Naive thymus-derived CD4-positive, alpha-beta T cell (primary cell): ENCODE data around the gene TRAP1. TPM values are rescaled to one million over a fixed set of nuclear protein-coding genes. Genes with fewer than 3 reads are reported as not detected.

ENCODE experiments used
- ATAC-seq: fragments of 150-1000 bp; cut with Tn5 transposase; 2 replicates; pipeline ENCODE4 v1.10.0; 2021; ENCODE audit warnings: mild to moderate bottlenecking, moderate library complexity
- CTCF ChIA-PET: fragments of 350-600 bp; sonication (Branson Sonifier 250); formaldehyde crosslinking; loops from one replicate; lab custom pipeline; 2021; ENCODE audit warnings: antibody characterized with exemption; lab: Charles Lee
- POLR2A ChIA-PET: fragments of 350-600 bp; sonication (Branson Sonifier 250); formaldehyde crosslinking; loops from one replicate; lab custom pipeline; 2021; ENCODE audit warnings: antibody characterized with exemption, inconsistent platforms; lab: Charles Lee
- DNase-seq, 9 donors: peaks; one replicate each; pipeline versions ENCODE4 v3.0.0 to v3.0.0-alpha.2; 2020 to 2022; ENCODE audit warnings: mixed read lengths in 1 of 9
- H3K27ac ChIP-seq: one replicate; pipeline ENCODE4 v1.7.0; 2013; ENCODE audit warnings: mild to moderate bottlenecking, low read depth, low read length, moderate library complexity
- H3K27me3 ChIP-seq, 2 donors: one replicate each; pipeline ENCODE4 v1.7.0; 2013; ENCODE audit warnings: low read length in 2 of 2, mild to moderate bottlenecking in 2 of 2, moderate library complexity in 2 of 2; ENCODE audit not compliant: control insufficient read depth in 2 of 2, insufficient read depth in 2 of 2
- H3K36me3 ChIP-seq, 3 experiments: 1 replicate in 2 of 3; 2 replicates in 1 of 3; pipeline ENCODE4 v1.7.0; 2013; ENCODE audit warnings: low read length in 3 of 3, mild to moderate bottlenecking in 3 of 3, moderate library complexity in 1 of 3; ENCODE audit not compliant: insufficient read depth in 3 of 3, control insufficient read depth in 2 of 3
- H3K4me1 ChIP-seq, 2 donors: one replicate each; pipeline ENCODE4 v1.7.0; 2013; ENCODE audit warnings: low read length in 2 of 2, mild to moderate bottlenecking in 2 of 2, moderate library complexity in 1 of 2; ENCODE audit not compliant: control insufficient read depth in 2 of 2, insufficient read depth in 2 of 2
- H3K4me3 ChIP-seq: 2 replicates; pipeline ENCODE4 v1.7.0; 2013; ENCODE audit warnings: mild to moderate bottlenecking, low read length
- H3K9me3 ChIP-seq, 3 experiments: 1 replicate in 2 of 3; 2 replicates in 1 of 3; pipeline ENCODE4 v1.7.0; 2013; ENCODE audit warnings: low read length in 3 of 3; ENCODE audit not compliant: control insufficient read depth in 2 of 3
- H3K27ac Mint-ChIP-seq, 9 donors: one replicate each; pipeline ENCODE4 v1.8.0; 2020 to 2022; ENCODE audit warnings: mixed read lengths in 9 of 9, mild to moderate bottlenecking in 8 of 9, moderate library complexity in 5 of 9, inconsistent platforms in 2 of 9
- H3K27me3 Mint-ChIP-seq, 5 donors: one replicate each; pipeline ENCODE4 v1.8.0; 2021 to 2022; ENCODE audit warnings: mixed read lengths in 5 of 5, mild to moderate bottlenecking in 1 of 5
- H3K36me3 Mint-ChIP-seq, 5 donors: one replicate each; pipeline ENCODE4 v1.8.0; 2020 to 2022; ENCODE audit warnings: mixed read lengths in 5 of 5, mild to moderate bottlenecking in 3 of 5, inconsistent platforms in 1 of 5
- H3K4me1 Mint-ChIP-seq, 7 donors: one replicate each; pipeline ENCODE4 v1.8.0; 2020 to 2022; ENCODE audit warnings: mixed read lengths in 7 of 7, mild to moderate bottlenecking in 3 of 7, inconsistent platforms in 1 of 7
- H3K4me3 Mint-ChIP-seq, 10 donors: one replicate each; pipeline ENCODE4 v1.8.0; 2020 to 2022; ENCODE audit warnings: mild to moderate bottlenecking in 10 of 10, mixed read lengths in 10 of 10, moderate library complexity in 6 of 10, inconsistent platforms in 2 of 10
- H3K9me3 Mint-ChIP-seq, 11 donors: one replicate each; pipeline ENCODE4 v1.8.0; 2020 to 2022; ENCODE audit warnings: mixed read lengths in 11 of 11, mild to moderate bottlenecking in 4 of 11, inconsistent platforms in 1 of 11, moderate library complexity in 1 of 11
- intact Hi-C, 2 donors: fragments of 100-400 bp; cut with micrococcal nuclease; formaldehyde crosslinking; loops; one replicate each; pipeline ENCODE4 v1.15.1; 2023
- polyA plus RNA-seq, 2 donors: library from polyadenylated mRNA; unstranded; fragments of 300-500 nt; fragmentation: Illumina TruSeq; gene quantifications; one replicate each; pipeline ENCODE4 v1.2.3, GENCODE V29; 2021
- total RNA-seq, 6 experiments: library from RNA in 5 of 6; stranded (reverse) in 5 of 6; gene quantifications; 1 replicate in 5 of 6; 2 replicates in 1 of 6; pipeline ENCODE4 v1.2.3 and lab custom pipeline; 2021 to 2026

TRAP1 gene
- total and polyA plus RNA-seq, 7 experiments from 2014 or later: 59.6 to 138 (median 123) TPM

DNA sequence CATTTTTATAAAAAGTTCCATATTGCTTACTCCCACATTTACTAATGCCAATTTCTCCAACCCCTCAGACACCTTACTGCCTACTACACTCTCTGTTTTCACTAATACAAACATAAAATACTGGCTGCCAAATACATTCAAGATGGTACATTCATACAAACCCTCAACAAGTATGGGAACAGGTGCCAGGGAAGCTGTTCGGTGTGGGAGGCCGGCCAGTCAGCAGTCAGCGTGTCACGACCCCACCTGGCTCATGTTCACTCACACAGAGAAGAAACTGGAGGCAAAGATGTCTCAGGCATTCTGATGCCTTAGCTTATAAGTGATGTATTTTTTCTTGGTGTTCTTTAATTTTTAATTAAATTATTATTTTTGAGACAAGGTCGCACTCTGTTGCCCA is 42.4 kb upstream of the TRAP1 start:
- Mint-ChIP-seq H3K4me3 (no peak overlapping the region), H3K9me3 (peaks cover 0 to 1% (median 0%) of the 10 kb centered on the region in 11 donors), H3K27ac (no peak overlapping the region), H3K27me3 (no peaks in the 10 kb centered on the region), H3K4me1 (no peaks in the 10 kb centered on the region), H3K36me3 (peaks cover 0 to 14% (median 5%) of the 10 kb centered on the region in 5 donors)
- Histone ChIP-seq H3K4me3 (no peak overlapping the region), H3K9me3 (no peaks in the 10 kb centered on the region), H3K4me1 (no peaks in the 10 kb centered on the region), H3K36me3 (peaks cover 22 to 86% (median 32%) of the 10 kb centered on the region in 3 experiments), H3K27me3 (no peaks in the 10 kb centered on the region), H3K27ac (no peak overlapping the region)
- no peak for ATAC-seq
- intact Hi-C loops: no loop called here
- DNase-seq: no peak
- CTCF ChIA-PET: no interaction called here
- POLR2A ChIA-PET: interaction anchor here (0.6 kb wide), 1 partner anchor 233 kb away, joined by 3 read pairs; no protein-coding TSS in a partner anchor

GRCh38 chr16:3756113-3756512 is 38.8 kb upstream of the TRAP1 start:
- intact Hi-C loops: no loop called here
- no peak overlapping the region for H3K4me3 Mint-ChIP-seq
- H3K36me3 Mint-ChIP-seq: peaks cover 8 to 33% (median 14%) of the 10 kb centered on the region in 5 donors
- no peak for ATAC-seq
- ChIA-PET CTCF (no interaction called here), POLR2A (no interaction called here)
- no peak overlapping the region for H3K27ac ChIP-seq
- H3K4me1 Mint-ChIP-seq: peaks cover 0 to 18% (median 12%) of the 10 kb centered on the region in 7 donors
- H3K4me1 ChIP-seq: no peaks in the 10 kb centered on the region
- no peak overlapping the region for H3K4me3 ChIP-seq
- H3K9me3 Mint-ChIP-seq: peaks cover 0 to 5% (median 0%) of the 10 kb centered on the region in 11 donors
- no peaks in the 10 kb centered on the region for H3K9me3 ChIP-seq
- peaks cover 17 to 82% (median 32%) of the 10 kb centered on the region in 3 experiments for H3K36me3 ChIP-seq
- H3K27me3 ChIP-seq: no peaks in the 10 kb centered on the region
- H3K27ac Mint-ChIP-seq: no peak overlapping the region
- DNase-seq: no peak
- no peaks in the 10 kb centered on the region for H3K27me3 Mint-ChIP-seq

- ChIA-PET POLR2A (no interaction called here), CTCF (no interaction called here)
- intact Hi-C loops: no loop called here
- no peaks in the 10 kb centered on the region for H3K27me3 ChIP-seq
- Mint-ChIP-seq H3K27me3 (no peaks in the 10 kb centered on the region), H3K27ac (no peak overlapping the region), H3K36me3 (peaks cover 10 to 37% (median 18%) of the 10 kb centered on the region in 5 donors), H3K9me3 (peaks cover 0 to 5% (median 0%) of the 10 kb centered on the region in 11 donors), H3K4me3 (no peak overlapping the region), H3K4me1 (peaks cover 4 to 22% (median 16%) of the 10 kb centered on the region in 7 donors)
- no peaks in the 10 kb centered on the region for H3K9me3 ChIP-seq
- H3K36me3 ChIP-seq: peaks cover 17 to 82% (median 32%) of the 10 kb centered on the region in 3 experiments
- no peak overlapping the region for H3K4me3 ChIP-seq
- no peak overlapping the region for H3K27ac ChIP-seq
- DNase-seq (no peak), ATAC-seq (no peak)
- no peaks in the 10 kb centered on the region for H3K4me1 ChIP-seq
Measured at GRCh38 chr16:3755249-3755648, 37.9 kb upstream of the TRAP1 start.

DNA sequence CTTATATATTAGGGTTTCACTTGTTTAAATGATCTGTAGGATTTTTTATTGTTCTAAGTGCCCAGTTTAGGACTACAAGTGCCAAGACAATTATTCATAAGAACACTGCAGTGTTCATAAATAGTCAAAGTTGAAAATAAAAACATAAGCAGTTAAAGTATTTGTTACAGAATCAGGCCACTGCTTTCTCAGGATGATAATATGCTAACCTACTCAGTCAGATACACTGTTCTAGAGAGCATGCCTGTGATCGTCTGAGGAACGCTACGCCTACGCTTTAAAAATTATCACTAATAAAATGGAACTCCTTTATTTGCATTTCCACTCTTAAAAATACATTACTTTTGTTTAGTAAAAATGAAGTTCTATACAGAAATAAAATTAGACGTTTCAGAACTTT is 37.4 kb upstream of the TRAP1 start:
- ChIA-PET POLR2A (interaction anchor here (0.9 kb wide), 1 partner anchor 38 kb away, joined by 3 read pairs; the partner anchor contains the start of gene TRAP1), CTCF (no interaction called here)
- no peaks in the 10 kb centered on the region for H3K9me3 ChIP-seq
- intact Hi-C loops: no loop called here
- Mint-ChIP-seq H3K9me3 (peaks cover 0 to 5% (median 0%) of the 10 kb centered on the region in 11 donors), H3K4me3 (no peak overlapping the region), H3K4me1 (peaks cover 9 to 26% (median 21%) of the 10 kb centered on the region in 7 donors), H3K36me3 (peaks cover 12 to 42% (median 23%) of the 10 kb centered on the region in 5 donors), H3K27ac (no peak overlapping the region), H3K27me3 (no peaks in the 10 kb centered on the region)
- no peak for ATAC-seq
- no peak overlapping the region for H3K4me3 ChIP-seq
- H3K36me3 ChIP-seq: peaks cover 17 to 86% (median 32%) of the 10 kb centered on the region in 3 experiments
- no peaks in the 10 kb centered on the region for H3K27me3 ChIP-seq
- H3K27ac ChIP-seq: no peak overlapping the region
- no peak for DNase-seq
- H3K4me1 ChIP-seq: no peaks in the 10 kb centered on the region

- Mint-ChIP-seq H3K27me3 (no peaks in the 10 kb centered on the region), H3K4me1 (peaks cover 9 to 26% (median 21%) of the 10 kb centered on the region in 7 donors), H3K9me3 (peaks cover 0 to 4% (median 0%) of the 10 kb centered on the region in 11 donors), H3K36me3 (peaks cover 12 to 44% (median 23%) of the 10 kb centered on the region in 5 donors), H3K27ac (peak overlapping the region in 3 of 9 donors; percentile 18 to 69 (median 50)), H3K4me3 (no peak overlapping the region)
- no peak for DNase-seq
- intact Hi-C loops: no loop called here
- Histone ChIP-seq H3K27ac (no peak overlapping the region), H3K4me1 (no peaks in the 10 kb centered on the region), H3K27me3 (no peaks in the 10 kb centered on the region), H3K4me3 (no peak overlapping the region), H3K9me3 (no peaks in the 10 kb centered on the region), H3K36me3 (peaks cover 18 to 87% (median 32%) of the 10 kb centered on the region in 3 experiments)
- ChIA-PET CTCF (no interaction called here), POLR2A (interaction anchor here (0.9 kb wide), 1 partner anchor 37 kb away, joined by 3 read pairs; the partner anchor contains the start of gene TRAP1)
- no peak for ATAC-seq
Measured at GRCh38 chr16:3754081-3754703, 36.9 kb upstream of the TRAP1 start.

GRCh38 chr16:3752984-3753383 is 35.7 kb upstream of the TRAP1 start:
- H3K4me1 Mint-ChIP-seq: peaks cover 9 to 26% (median 21%) of the 10 kb centered on the region in 7 donors
- no peak overlapping the region for H3K4me3 Mint-ChIP-seq
- H3K27ac Mint-ChIP-seq: peak overlapping the region in 1 of 9 donors; percentile 67
- Histone ChIP-seq H3K36me3 (peaks cover 21 to 84% (median 27%) of the 10 kb centered on the region in 3 experiments), H3K27ac (no peak overlapping the region), H3K9me3 (no peaks in the 10 kb centered on the region), H3K4me3 (no peak overlapping the region), H3K27me3 (no peaks in the 10 kb centered on the region), H3K4me1 (no peaks in the 10 kb centered on the region)
- POLR2A ChIA-PET: no interaction called here
- DNase-seq (no peak), ATAC-seq (no peak)
- intact Hi-C loops: no loop called here
- CTCF ChIA-PET: no interaction called here
- peaks cover 12 to 49% (median 23%) of the 10 kb centered on the region in 5 donors for H3K36me3 Mint-ChIP-seq
- no peaks in the 10 kb centered on the region for H3K27me3 Mint-ChIP-seq
- peaks cover 0 to 5% (median 0%) of the 10 kb centered on the region in 11 donors for H3K9me3 Mint-ChIP-seq
